CD14-positive monocyte (primary cell): ENCODE data around the gene CYP20A1. TPM values are rescaled to one million over a fixed set of nuclear protein-coding genes. Genes with fewer than 3 reads are reported as not detected.
"Not testable (repeated sequence)": the region's sequence is repeated elsewhere in the genome, so short reads cannot be mapped to it uniquely, and the experiment has no call there.

Experiments used
- DNase-seq, 3 donors: peaks; one replicate each; pipeline ENCODE4 v3.0.0-alpha.2; 2011 to 2022
- H2AFZ ChIP-seq: 2 replicates; pipeline ENCODE4 v1.6.0; 2012; ENCODE audit warnings: mild to moderate bottlenecking, low read depth, low read length, inconsistent platforms; ENCODE audit not compliant: insufficient read depth, poor library complexity, severe bottlenecking
- H3K27ac ChIP-seq, 2 donors: 1 replicate in 1 of 2; 2 replicates in 1 of 2; pipeline ENCODE4 v1.5.1; 2012 to 2013; ENCODE audit warnings: low read length in 2 of 2, control low read depth in 1 of 2, inconsistent platforms in 1 of 2, low read depth in 1 of 2, mild to moderate bottlenecking in 1 of 2
- H3K27me3 ChIP-seq, 2 donors: one replicate each; pipeline versions ENCODE4 v1.6.0 to v1.6.1; 2011 to 2013; ENCODE audit warnings: low read length in 2 of 2; ENCODE audit not compliant: control insufficient read depth in 2 of 2, insufficient read depth in 2 of 2
- H3K36me3 ChIP-seq, 2 donors: replicated peaks in 1 of 2; 1 replicate in 1 of 2; 2 replicates in 1 of 2; pipeline versions ENCODE4 v1.5.1 to v1.6.1; 2012 to 2013; ENCODE audit warnings: low read length in 2 of 2, control low read depth in 1 of 2, inconsistent platforms in 1 of 2, mild to moderate bottlenecking in 1 of 2; ENCODE audit not compliant: insufficient read depth in 2 of 2, control insufficient read depth in 1 of 2
- H3K4me1 ChIP-seq, 2 donors: 1 replicate in 1 of 2; 2 replicates in 1 of 2; pipeline versions ENCODE4 v1.5.1 to v1.6.1; 2012 to 2013; ENCODE audit warnings: low read length in 2 of 2, control low read depth in 1 of 2, inconsistent platforms in 1 of 2, mild to moderate bottlenecking in 1 of 2, moderate library complexity in 1 of 2; ENCODE audit not compliant: insufficient read depth in 2 of 2, control insufficient read depth in 1 of 2
- H3K4me2 ChIP-seq: replicated peaks from 2 replicates; pipeline ENCODE3; 2012; ENCODE audit warnings: low read length, moderate library complexity, mild to moderate bottlenecking; ENCODE audit not compliant: poor library complexity, severe bottlenecking; ENCODE audit errors: extremely low read depth
- H3K4me3 ChIP-seq, 3 experiments: fragments of 200-600 bp in 1 of 3; sonication (generic) in 1 of 3; replicated peaks in 1 of 3; 1 replicate in 2 of 3; 2 replicates in 1 of 3; pipeline ENCODE4 v1.5.1; 2011 to 2013; ENCODE audit warnings: low read length in 3 of 3, mild to moderate bottlenecking in 3 of 3, control low read depth in 2 of 3, low read depth in 2 of 3, inconsistent platforms in 1 of 3, moderate library complexity in 1 of 3
- H3K79me2 ChIP-seq: 2 replicates; pipeline ENCODE4 v1.6.0; 2012; ENCODE audit warnings: mild to moderate bottlenecking, control low read depth, inconsistent platforms, low read length, moderate library complexity; ENCODE audit not compliant: insufficient read depth
- H3K9ac ChIP-seq: 2 replicates; pipeline ENCODE4 v1.6.0; 2017; ENCODE audit warnings: low read length, mild to moderate bottlenecking; ENCODE audit not compliant: insufficient read depth, poor library complexity, severe bottlenecking
- H3K9me3 ChIP-seq, 2 donors: replicated peaks in 1 of 2; 1 replicate in 1 of 2; 2 replicates in 1 of 2; pipeline versions ENCODE4 v1.5.1 to v1.6.1; 2012 to 2013; ENCODE audit warnings: low read length in 2 of 2, control low read depth in 1 of 2; ENCODE audit not compliant: control insufficient read depth in 1 of 2, insufficient read depth in 1 of 2
- H4K20me1 ChIP-seq: 2 replicates; pipeline ENCODE4 v1.6.0; 2012; ENCODE audit warnings: mild to moderate bottlenecking, low read length, control low read depth, moderate library complexity; ENCODE audit not compliant: insufficient read depth
- H3K27ac Mint-ChIP-seq, 7 donors: one replicate each; pipeline ENCODE4 v1.8.0; 2020; ENCODE audit warnings: mild to moderate bottlenecking in 7 of 7, mixed read lengths in 7 of 7, moderate library complexity in 6 of 7, inconsistent platforms in 2 of 7
- H3K27me3 Mint-ChIP-seq, 3 donors: one replicate each; pipeline ENCODE4 v1.8.0; 2021 to 2022; ENCODE audit warnings: low read depth in 3 of 3, mild to moderate bottlenecking in 3 of 3, mixed read lengths in 3 of 3, moderate library complexity in 3 of 3, inconsistent platforms in 1 of 3
- H3K36me3 Mint-ChIP-seq, 2 donors: one replicate each; pipeline ENCODE4 v1.8.0; 2020; ENCODE audit warnings: mixed read lengths in 2 of 2, inconsistent platforms in 1 of 2, mild to moderate bottlenecking in 1 of 2
- H3K4me1 Mint-ChIP-seq: one replicate; pipeline ENCODE4 v1.8.0; 2020; ENCODE audit warnings: mild to moderate bottlenecking, mixed read lengths
- H3K4me3 Mint-ChIP-seq, 2 donors: one replicate each; pipeline ENCODE4 v1.8.0; 2020; ENCODE audit warnings: mild to moderate bottlenecking in 2 of 2, mixed read lengths in 2 of 2, moderate library complexity in 1 of 2
- H3K9me3 Mint-ChIP-seq, 7 donors: one replicate each; pipeline ENCODE4 v1.8.0; 2020 to 2022; ENCODE audit warnings: mixed read lengths in 7 of 7, mild to moderate bottlenecking in 6 of 7, moderate library complexity in 6 of 7, inconsistent platforms in 2 of 7
- CTCF ChIP-seq: fragments of 200-600 bp; IDR thresholded peaks from one replicate; pipeline ENCODE4 v1.8.0; 2022; ENCODE audit warnings: antibody characterized with exemption, mild to moderate bottlenecking
- WGBS: methylation state at CpG from one replicate; pipeline ENCODE4 v1.1.5; 2013; ENCODE audit warnings: missing lambda C conversion rate; ENCODE audit not compliant: insufficient coverage; 5-methylcytosine and 5-hydroxymethylcytosine counted together
- intact Hi-C, 2 donors: fragments of 100-400 bp; cut with micrococcal nuclease; formaldehyde crosslinking; loops; one replicate each; pipeline versions ENCODE4 v1.15.0 to v1.15.1; 2023
- polyA plus RNA-seq, 3 donors: library from polyadenylated mRNA; depleted of rRNA in 1 of 3; unstranded in 2 of 3; stranded (reverse) in 1 of 3; fragments of 300-500 nt in 2 of 3; fragments of >200 nt in 1 of 3; fragmentation: Illumina TruSeq in 2 of 3; gene quantifications; 1 replicate in 2 of 3; 2 replicates in 1 of 3; pipeline ENCODE4 v1.2.3, GENCODE V29; 2012 to 2021

CYP20A1 gene
- polyA plus RNA-seq, 3 donors, result 13.3 to 17.6 (median 15.4) TPM

- Histone ChIP-seq H3K27ac (no peak overlapping the region), H3K27me3 (no peaks in the 10 kb centered on the region), H4K20me1 (no peaks in the 10 kb centered on the region), H3K79me2 (no peaks in the 10 kb centered on the region), H3K4me3 (no peak overlapping the region), H3K36me3 (no peaks in the 10 kb centered on the region), H2AFZ (no peak overlapping the region), H3K4me1 (no peaks in the 10 kb centered on the region), H3K4me2 (no peak overlapping the region), H3K9ac (no peak overlapping the region), H3K9me3 (no peaks in the 10 kb centered on the region)
- no peak overlapping the region for H3K4me3 Mint-ChIP-seq
- H3K36me3 Mint-ChIP-seq, result peaks cover 0 to 2% of the 10 kb centered on the region in 2 donors
- TF ChIP-seq CTCF, result no peak
- no peak overlapping the region for H3K27ac Mint-ChIP-seq
- DNase-seq, result no peak
- H3K9me3 Mint-ChIP-seq, result peaks cover 0 to 5% (median 2%) of the 10 kb centered on the region in 7 donors
- peaks cover 0 to 2% (median 2%) of the 10 kb centered on the region in 3 donors for H3K27me3 Mint-ChIP-seq
- WGBS, result no CpG with 5 or more reads among the region's 2 CpGs
- no peaks in the 10 kb centered on the region for H3K4me1 Mint-ChIP-seq
- intact Hi-C loops, result no loop called here
These were observed 103.0 kb downstream of the CYP20A1 start for GRCh38 chr2:203341741-203342310.

GRCh38 chr2:203342374-203342773, 103.6 kb downstream of the CYP20A1 start:
- H3K36me3 Mint-ChIP-seq, H2AFZ ChIP-seq, H3K9me3 Mint-ChIP-seq, H3K27me3 Mint-ChIP-seq, H3K4me1 Mint-ChIP-seq, H3K27me3 ChIP-seq, H3K4me3 ChIP-seq, H3K9ac ChIP-seq, H3K9me3 ChIP-seq, DNase-seq, H3K36me3 ChIP-seq, H3K79me2 ChIP-seq, H3K4me2 ChIP-seq, H3K4me1 ChIP-seq, H4K20me1 ChIP-seq, intact Hi-C loops, H3K27ac ChIP-seq, H3K4me3 Mint-ChIP-seq, H3K27ac Mint-ChIP-seq: not testable (repeated sequence)
- WGBS, result 86% methylated on average over 2 of the region's 4 CpGs
